ENCODE data around the gene HSDL1.

Gene HSDL1

DNA sequence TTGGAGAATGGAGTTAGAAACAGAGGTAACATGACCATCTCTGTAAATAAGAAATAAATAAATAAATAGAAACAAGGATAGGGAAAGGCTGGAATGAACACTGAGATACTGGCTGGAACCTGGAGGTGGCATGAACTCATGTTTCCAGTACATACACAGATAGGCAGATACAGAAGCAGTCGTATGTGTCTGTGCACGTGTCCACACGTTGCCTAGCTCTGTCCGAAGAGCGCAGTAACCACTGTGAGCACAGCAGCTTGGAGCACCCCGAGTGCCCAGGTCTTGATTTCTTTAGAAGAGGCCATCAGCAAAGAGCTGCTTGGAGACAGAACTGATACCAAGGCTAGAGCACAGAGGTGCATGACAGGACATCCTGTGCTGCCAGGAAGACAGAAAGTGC is 65.3 kb downstream of the HSDL1 start:
- no peak for DNase-seq

GRCh38 chr16:84075376-84075775 is 69.6 kb downstream of the HSDL1 start:
- DNase-seq: no peak

GRCh38 chr16:84074721-84075120 is 70.3 kb downstream of the HSDL1 start:
- DNase-seq: no peak
